Measurements from ENCODE around the gene THADA.
A peak's percentile ranks its signal among the peaks of the same experiment; 100 is the strongest.

THADA gene

DNA sequence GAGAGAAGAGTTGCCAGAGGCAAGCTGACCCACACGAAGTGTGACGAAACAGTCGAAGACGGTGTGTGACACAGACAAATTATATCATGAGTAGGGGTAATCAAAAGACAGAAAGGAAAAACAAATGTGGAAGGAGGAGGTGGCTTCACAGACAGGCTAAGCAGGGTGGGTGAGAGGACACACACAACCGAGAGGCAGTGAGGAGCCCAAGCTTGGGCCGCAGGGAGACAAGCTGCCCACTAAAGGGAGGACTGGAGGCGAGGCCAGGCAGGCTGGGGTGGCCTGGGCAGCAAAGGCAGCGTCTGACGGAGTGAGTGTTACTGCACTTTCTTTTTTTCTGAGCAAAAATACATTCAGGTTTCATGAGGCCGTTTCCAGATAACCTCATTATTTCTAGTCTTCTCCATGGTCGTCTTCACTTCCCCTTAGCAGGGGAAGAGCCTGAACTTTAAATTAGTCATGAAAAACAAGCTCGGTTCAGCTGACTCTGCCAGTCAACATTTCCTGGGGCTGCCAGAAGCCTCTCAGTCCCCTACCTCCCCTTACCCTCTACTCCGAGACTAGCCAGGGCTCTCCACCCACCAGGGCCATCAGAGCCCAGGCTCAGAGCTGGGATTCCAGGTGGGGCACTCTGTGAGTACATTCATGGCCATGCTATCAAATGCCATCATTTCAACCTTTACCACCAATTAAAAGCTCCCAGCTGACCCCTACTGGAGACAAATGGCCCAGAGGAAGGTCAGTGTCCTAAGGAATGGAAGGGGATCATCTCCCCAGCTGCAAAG, 355.7 kb downstream of the THADA start:
- no peak for DNase-seq (ENCODE audit: low read depth)

DNA sequence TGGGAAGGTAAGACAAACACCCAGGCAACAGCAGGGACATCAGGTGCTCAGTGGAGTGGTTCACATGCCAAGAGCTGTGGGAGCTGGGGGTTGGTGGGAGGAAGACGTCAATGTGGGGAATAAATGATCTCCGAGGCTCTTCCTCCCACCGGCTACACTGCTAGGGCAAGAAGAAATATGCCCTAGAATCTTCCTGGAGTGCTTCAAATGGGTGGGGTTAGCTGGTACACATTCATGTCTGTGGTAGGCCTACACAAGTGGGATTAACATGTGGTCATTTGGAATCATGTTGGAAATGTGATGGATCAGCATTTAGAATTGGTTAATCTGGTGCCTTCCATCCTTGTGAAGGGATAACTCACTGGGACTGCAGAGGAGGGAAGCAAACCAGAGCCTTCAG, 357.0 kb downstream of the THADA start:
- no peak for DNase-seq (ENCODE audit: low read depth)

DNA sequence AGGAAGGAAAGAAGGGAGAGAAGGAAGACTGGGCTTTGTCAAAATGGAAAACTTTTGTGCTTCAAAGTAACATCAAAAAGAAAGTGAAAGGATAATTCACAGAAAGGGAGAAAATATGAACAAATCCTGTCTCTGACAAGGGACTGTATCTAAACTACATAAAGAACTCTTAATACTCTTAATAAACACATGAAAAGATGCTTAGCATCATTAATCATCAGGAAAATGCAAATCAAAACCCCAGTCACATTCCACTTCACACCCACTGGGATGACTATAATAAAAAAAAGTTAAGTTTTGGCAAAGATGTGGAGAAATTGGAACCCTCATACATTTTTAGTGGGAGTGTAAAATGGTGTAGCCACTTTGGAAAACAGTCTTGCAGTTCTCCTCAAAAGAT, 357.7 kb downstream of the THADA start:
- no peak for DNase-seq (ENCODE audit: low read depth)

DNA sequence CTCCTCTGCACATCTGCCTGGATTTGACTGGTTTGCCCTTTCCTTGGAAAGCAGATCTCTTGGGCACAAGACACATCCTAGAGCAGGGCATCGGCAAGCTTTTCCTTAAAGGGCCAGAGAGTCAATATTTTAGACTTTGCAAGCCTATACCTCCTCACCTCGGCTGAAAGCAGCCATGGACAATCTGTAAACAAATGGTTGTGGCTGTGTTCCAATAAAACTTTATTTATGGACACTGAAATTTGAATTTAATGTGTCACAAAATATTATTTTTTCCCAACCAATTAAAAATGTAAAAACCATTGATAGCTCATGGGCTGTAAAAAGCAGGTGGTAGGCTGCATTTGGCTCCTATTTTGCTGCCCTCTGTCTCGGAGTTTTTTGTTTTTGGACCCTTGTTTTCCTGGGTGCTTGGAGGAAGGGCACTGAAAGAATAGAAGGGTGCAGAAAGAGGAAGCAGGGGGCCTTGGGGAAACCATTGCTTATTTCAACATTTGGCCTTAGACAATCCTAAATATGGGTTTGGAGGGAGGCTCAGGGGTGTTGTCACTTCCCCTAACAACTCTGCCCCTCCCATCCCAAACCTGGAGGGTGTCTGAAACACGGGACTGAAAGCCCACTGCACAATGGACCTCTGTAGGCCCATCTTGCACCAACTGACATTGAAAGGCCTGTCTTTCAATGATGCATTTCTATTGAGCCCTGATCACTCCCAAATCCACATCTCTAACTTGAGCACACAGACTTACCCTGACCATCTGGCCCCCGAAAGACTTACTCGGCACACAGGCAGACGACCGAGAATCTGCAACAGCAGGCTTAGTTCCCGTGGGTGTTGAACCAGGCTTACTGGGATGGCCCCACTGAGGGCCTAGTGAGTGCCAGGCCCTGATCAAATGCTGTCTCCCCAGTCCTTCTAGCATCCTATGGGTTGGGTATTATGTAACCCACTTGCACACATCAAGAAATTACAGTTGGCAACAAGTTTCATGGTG, 362.3 kb downstream of the THADA start:
- DNase-seq (ENCODE audit: low read depth): no peak

DNA sequence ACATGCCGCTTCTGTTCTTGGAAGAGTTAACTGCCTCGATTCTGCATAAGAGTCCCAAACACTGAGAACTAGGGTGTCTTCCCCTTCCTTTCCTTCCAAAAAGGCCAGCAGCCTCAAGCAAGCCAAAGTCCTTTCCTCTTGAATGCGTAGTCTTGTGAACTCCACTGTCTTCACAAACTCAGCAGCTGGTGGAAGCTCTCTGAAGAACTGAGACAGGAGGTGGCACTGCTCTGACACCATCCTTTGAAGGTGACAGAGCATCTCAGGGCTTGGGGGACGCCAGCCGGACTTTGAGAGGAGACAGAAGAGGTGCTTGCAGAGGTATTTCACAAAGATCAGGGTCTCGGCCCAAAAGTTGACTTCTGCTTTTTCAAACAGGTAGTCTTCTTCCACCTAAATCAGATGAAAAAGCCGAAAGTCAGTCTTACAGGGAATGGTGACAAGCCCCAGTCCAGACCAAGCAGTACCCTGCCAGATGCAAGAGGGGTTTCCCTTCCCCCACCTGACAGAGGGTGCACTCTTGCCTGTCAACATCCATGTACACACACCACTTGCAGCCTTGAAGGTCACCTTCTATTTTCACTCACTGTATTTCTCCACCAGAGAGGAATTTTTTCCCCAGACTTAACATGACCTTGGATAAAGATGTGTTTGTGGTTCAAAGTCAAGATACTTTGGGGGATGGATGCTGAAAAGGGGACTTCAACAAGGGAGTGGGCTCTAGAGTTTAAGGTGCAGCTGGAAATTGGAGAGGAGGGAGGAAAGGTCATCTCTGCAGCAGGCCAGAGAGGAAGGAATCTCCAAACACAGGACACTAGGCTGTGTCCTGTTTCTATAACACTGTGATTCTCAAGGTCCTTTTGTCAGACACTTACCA, 364.6 kb downstream of the THADA start:
- DNase-seq (ENCODE audit: low read depth): no peak

DNA sequence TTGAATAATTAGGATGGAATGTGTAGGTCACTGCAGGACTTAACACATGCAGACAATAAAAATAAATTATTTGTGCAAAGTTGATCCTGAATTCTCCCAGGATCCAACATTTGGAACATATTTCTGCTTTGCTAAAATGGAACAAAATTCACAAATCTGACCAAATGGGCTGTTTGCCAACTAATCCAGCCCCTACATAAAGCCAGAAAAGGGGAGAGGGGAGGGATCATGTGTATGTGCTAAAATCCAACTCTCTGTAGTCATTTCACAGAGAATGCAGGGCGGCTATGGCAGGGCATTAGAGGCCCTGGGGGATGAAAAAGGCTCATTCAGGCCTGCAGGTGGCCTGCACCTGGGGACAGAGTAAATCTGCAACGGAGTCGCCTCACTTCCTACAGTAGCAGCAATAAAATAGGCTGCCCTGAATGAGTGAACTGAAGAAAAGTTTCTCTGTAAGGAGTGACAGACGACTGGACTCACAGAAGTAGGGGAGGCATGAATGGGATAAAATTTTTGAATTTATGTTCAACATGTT, 365.4 kb downstream of the THADA start:
- DNase-seq (ENCODE audit: low read depth): no peak

DNA sequence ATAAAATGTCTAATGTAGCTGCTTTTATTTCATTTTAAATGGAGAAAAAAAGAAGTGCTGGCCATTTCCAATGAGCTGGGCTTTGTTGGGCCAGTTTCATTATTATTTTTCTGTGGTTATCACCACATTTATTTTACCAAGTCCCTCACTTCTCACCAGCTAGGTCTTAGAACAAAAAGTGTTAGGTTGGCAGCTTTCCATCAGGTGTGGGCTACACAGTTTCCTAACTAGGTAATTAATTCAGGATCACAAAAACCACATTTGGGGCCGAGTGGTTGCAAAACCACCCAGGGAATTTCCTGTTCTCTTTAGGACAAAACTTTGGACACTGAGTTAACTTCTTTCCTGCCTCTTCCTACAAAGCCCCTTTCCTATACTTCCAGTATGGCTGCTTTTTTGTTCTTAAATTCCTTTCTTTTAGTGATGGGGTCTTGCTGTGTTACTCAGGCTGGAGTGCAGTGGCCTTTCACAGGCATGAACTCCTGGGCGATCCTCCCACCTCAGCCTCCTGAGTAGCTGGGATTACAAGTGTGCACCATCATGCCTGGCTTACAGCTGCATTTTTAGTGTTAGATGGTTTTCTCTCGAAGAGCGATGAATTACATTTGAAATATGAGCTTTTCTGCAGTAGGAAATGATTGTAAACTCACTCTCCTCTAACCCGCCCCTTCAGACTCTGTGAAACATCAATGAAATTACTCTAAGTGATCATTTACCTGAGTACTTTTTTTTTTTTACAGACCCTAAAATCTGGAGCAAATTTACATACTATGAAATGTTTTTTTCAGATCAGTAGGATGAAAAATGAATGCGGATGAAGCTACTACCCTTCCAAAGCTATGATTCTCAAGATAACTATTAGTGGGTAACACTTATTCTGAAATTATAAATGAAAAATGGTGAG, 366.8 kb downstream of the THADA start:
- no peak for DNase-seq (ENCODE audit: low read depth)

DNA sequence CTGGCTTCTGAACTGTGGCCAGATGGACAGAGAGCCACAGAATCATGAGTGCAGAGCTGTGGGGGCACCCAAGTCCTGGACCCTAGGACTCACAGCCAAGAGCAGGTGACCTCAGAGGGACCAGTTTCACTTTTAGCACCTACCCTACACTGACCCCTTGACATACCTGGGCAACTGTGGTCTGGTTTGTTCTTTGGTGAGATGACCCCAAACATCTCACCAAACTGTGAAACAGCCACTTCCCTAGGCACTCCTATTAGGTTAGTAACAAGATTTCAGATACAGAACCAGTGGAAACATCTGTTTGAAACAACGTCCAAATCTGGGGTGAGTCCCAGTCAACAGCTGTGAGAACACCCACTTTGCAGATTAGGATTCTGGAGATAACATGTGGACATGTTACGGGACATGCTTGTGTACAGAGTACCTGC, 367.5 kb downstream of the THADA start:
- DNase-seq (ENCODE audit: low read depth): no peak

DNA sequence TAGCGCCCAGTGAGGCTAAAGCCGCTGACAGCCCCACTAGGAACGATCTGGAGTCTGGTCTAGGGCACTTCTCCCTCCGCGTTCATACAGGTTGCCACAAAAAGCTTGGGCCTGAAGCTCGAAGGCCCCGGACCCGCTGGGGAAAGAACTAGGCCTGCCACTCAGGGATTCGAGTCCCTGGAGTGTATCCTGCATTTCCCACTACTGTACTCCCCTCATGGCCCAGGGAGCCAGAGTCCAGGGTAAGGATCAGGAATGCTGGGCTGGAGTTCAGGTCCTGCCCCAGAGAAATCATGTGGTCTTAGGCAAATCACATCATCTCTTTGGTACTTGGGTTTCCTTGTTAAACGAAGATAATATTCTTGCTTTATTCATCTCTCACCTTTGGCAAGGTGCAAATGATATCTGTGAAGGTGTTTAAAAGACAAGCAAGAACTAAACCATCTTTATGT, 368.0 kb downstream of the THADA start:
- no peak for DNase-seq (ENCODE audit: low read depth)

DNA sequence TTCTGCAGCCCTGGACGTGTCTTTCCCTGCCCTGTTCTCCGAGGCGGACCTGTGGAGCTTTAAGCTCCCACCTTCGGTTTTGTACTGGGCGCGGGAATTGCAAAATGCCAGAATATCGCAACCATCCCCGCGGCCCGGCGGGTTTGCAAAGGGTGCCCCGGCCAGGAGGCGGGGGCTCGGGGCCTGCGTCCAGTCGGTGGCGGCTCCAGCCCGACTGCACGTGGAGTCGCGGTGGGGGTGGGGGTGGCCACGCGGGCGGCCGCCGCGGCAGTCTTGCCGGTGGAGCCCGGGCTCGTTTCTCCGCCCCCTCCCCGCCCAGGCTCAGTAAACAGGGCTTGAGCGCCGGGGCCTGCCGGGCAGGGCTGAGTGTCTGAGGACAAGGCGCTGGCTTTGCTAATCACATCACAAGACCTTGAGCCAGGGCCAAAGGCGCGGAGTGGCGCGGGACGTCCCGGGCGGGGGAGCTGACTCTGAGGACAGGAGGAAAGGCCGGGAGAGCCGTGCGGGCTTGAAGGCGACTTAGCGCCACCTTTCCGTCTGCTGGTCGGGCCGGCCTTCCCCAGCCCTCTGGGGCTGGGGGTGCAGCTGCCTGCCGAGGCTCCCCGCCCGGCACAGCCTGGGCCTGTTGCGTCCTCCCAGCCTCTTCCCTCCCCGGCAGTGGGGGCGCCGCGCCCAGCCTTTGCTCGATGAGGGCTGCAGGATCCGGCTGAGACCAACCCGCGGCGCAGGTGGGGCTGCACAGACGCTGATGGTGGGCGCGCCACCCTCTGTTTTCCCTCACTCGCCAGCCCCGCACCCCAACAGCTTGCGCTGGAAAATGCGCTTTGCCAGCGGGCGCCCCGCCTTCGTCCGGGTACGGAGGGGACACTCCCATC, 368.6 kb downstream of the THADA start:
- no peak for DNase-seq (ENCODE audit: low read depth)

DNA sequence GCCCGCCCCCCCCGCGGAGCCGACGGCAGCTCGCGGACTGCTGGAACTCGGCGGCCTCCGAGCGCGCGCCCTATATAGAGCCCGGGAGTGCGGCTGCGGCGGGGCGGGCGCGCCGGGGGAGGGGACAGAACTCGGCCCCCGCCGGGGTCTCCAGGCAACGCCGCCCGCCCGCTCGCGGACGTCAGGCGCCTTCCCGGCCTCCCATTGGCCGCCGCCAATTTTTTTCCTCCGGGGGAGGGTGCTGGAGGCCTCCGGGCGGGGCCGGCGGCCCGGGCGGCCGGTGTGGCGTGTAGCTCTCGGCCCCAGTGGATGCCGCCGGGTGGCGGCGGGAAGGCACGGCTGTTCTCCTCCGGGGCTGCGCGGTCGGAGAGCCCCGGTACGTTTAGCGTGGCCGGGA, 369.3 kb downstream of the THADA start, which contains the start of gene ZFP36L2:
TSS of gene ZFP36L2 (minus strand) at position 49 of the 397 bp plus-strand sequence. CDS start 291 bp downstream, outside the sequence.
- DNase-seq (ENCODE audit: low read depth): no peak

DNA sequence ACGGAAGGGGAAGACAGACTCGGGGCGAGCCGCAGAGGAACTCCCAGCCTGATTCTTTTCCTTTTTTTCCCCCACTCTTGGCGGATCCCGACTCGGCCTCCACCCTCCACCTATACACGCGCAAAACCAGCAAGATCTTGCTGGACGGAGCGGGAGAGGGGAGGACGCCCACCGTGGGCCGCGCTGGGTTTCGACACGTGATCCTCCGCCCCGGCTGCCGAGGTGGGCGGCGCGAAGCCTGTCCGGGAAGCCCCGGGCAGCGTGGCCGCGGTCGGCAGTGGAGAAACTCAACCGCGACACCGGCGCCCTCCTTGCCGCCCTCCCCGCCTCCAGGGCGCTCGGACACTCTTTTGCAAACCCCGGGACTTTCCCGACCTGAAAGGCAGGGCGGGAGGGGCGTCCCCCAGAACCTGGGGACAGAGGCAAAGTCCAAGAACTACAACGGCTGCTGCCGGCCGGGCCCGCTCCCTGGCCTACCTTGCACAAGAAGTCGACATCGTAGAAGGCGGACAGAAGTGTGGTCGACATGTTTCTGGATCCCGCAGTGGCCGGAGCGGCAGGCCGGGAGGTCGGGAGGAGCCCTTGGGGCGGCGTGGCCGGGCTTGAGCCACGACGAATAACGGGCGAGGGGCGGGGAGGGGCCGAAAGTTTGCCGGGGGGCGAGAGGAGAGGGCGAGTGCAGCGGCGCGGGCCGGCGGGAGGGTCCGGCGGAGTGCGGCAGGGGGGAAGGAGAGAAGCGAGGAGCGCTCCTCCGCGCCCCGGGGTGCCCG, 369.9 kb downstream of the THADA start:
- DNase-seq (ENCODE audit: low read depth): no peak

DNA sequence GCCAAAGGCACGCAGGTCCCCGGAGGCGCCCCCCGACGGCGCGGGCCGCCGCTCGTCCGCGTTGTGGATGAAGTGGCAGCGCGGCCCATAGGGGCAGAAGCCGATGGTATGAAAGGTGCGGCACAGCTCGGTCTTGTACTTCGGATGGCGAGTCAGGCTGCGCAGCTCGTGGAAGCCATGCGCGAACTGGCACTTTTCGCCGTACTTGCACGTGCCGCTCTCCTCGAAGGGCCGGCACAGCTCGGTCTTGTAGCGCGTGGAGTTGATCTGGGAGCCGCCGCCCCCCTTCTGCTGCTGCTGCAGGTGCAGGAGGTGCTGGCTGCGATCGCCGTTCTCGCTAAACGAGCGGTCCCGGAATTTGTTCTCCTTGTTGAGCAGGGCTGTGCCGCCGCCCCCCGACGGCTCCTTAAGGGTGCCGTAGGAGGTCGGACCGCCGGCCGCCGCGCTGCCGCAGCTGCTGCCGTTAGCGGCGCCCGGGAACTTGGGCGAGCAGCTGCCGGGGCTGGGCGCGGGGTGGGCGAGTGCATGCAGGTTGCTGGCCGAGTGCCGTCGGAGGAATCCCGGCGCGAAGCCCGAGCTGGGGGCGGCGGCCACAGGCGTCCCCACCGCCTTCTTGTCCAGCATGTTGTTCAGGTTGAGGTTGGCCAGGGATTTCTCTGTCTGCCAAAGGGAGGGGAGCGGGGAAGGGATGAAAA, 370.6 kb downstream of the THADA start:
- DNase-seq (ENCODE audit: low read depth): peak; percentile 37

DNA sequence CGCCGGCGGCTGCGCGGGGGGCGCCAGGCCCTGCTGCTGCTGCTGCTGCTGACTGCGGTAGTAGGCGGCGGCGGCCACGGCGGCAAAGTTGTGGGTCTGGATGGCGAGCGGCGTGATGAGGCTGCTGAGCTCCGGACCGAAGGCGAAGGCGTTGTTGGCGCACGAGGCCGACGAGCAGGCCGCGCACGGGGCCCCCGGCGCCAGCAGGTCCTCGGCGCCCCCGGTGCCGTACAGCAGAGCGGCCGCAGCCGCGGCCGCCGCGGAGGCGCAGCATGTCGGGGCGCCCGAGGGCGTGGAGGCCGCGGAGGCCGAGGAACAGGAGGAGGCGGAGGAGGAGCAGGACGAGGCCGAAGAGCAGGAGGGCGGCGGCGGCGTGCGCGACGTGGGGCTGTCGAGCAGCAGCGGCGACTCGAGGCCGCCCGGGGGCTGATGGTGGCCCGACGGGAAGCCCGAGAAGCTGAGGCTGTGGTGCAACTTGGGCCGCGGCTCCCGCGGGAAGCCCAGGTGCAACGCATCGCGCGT, 371.2 kb downstream of the THADA start:
- DNase-seq (ENCODE audit: low read depth): no peak

DNA sequence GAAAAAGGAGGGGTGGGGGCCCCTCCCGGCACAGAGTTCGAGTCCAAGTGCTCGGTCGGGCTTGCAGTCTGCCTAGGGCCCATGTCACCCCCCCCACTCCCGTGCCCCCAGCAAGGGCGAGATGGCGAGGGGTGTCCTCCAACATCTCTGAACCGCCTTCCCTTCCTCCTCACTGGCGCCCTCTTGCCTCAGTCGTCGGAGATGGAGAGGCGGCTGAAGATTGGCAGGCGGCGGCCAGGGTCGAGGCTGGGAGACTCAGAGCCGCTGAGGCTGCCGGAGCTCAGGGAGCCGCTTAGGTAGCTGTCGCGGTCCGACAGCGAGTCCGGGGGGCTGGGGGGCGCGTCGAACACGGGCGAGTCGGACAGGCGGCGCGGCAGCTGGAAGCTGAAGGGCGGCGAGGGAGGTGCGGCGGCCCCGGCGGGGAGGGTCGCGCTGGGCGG, 371.7 kb downstream of the THADA start:
- DNase-seq (ENCODE audit: low read depth): no peak

DNA sequence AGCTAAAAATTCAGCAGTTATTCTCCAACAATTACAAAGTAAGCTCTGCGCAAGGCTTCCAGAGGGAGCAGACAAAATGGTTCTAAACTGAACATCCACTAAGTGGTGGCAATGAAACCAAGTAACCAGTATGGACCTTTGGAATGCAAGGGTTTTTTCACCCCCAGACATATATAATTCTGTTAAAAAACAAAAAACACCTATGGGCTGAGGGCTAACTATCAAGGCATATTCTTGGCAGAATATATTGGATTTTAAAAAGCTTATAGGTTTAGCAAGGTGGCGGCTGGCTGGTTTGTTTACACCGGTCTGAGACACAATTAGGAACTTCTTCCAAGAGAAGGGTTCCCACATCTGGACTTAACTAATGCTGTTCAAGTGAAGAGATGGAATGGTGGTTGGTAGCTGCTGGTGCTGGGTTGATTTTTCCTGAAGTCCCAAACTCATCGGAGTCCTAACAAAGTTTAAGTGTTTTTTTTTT, 372.3 kb downstream of the THADA start:
- DNase-seq (ENCODE audit: low read depth): no peak

DNA sequence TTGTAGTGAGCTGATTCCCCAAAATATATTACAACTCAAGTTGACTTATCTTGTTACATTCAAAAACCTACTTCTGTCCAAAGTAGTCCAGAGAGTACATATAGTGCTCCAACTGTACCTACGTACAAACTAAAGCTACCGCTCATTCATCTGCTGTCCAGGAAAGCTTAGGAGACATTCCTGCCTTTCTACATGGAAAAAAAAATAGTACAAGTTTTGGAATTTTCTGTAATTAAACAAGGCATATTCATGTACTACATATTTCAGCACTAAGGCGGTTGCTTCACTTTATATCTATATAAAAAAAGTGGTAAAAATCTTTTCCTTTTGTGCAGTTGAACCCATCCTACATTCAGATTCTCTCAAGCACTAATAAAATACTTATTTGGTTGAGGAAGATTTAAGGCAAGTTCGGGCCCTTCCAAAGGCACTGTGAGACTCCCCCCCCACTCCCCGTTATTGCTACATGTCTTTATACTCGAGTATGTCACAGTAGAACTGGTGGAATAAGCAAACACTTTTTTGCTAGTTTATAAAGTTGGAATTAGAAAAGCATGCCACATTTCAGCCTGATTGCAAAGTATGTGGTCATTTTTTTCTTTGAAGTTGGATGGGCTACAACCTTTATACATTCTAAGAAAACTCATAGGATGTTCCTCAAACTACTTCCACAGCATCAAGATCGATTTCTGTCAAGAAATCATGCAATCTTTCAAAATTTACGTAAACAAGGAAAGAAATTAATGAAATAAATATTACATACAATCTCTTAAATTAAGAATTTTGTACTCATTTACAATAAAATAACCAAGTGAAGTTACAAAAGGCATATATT, 373.1 kb downstream of the THADA start:
- no peak for DNase-seq (ENCODE audit: low read depth)
